Measurements from ENCODE around the gene PVR.
"Not testable (repeated sequence)": the region's sequence is repeated elsewhere in the genome, so short reads cannot be mapped to it uniquely, and the experiment has no call there.

Gene PVR

DNA sequence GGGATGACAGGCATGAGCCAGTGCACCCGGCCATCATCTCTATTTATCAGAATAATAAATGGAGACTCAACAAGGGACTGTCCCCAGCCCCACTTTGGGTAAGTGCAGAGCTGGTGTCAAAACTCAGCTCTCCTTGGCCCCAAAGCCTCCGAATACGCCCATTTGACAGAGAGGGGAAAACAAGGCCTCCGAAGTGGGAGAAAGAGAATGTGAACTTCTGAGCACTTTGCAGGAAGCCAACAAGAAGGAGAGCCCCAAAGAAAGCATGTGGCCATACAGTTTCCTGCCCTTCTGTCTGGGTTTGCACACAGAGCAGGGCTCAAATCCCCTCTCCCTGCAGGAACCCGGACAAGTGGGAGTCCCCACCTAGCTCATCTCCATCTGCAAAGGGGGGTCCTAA, 56.8 kb downstream of the PVR start:
- DNase-seq (ENCODE audit: low read depth), result no peak

DNA sequence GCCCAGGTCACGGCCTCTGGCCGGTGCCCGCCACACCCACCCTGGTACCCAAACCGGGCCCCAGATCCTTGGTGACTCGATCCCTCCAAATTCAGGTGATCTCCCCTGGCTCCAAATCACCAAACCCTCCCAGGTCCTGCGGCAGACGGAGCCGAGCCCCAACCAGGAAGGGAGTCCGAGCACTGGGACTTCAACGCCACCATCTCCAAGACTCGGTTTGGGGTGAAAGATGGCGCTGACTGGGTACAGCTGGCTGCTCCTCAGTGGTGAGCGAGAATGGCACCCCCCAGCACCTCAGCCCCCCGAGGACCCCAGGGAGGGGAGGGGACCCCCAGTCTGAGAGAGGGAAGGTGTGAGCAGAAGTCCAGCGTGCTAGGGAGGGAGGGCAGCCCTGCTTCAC, 57.5 kb downstream of the PVR start:
- DNase-seq (ENCODE audit: low read depth), result no peak

DNA sequence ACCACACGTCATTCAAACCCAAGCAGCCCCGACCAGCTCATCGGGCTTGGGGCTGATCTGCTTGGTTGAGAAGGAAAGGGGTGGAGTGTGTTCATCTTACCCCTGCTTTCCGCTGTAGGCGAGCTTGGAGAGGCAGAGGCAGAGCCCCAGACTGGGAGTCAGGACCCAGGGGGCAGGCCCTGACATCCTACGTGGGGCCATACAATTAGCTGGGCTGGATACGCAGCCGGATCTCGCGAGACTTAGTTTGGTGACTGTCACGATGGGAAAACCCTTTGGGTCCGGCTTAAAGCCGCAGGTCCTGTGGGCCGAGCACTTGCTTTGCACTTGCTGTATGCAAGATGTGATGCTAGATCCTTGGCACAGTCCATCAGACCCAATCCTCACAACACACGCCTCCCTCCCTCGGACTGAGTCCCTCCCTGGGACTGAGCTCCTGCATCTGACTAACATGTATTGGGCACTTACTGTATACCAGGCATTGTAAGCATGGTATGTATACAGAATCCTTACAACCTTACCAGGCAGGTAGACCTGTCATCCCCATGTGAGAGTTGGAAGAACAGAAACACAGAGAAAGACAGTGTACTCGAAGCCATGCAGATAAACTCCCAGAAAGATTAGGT, 59.0 kb downstream of the PVR start:
- DNase-seq (ENCODE audit: low read depth), result no peak

DNA sequence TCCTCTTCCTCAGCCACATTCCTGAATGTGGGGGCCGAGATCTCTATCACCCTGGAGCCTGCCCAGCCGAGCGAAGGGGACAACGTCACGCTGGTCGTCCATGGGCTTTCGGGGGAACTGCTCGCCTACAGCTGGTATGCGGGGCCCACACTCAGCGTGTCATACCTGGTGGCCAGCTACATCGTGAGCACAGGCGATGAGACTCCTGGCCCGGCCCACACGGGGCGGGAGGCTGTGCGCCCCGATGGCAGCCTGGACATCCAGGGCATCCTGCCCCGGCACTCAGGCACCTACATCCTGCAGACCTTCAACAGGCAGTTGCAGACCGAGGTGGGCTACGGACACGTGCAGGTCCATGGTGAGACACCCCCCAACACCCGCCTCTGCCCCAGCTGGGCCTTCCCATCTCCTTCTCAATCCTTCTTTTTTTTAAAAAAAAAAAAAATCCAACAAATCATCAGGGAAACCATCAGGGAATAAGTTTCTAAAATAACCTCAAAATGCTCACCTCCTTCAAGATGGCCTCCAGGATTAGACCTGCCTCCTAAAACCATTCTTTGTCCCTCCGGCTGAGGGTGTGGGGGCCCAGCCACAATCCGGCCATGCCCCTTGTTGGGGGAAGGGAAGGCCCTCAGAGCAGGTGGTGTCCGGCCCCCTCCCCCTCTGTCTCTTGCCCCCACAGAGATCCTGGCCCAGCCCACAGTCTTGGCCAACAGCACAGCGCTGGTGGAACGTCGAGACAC, 59.8 kb downstream of the PVR start:
- DNase-seq (ENCODE audit: low read depth), result no peak

DNA sequence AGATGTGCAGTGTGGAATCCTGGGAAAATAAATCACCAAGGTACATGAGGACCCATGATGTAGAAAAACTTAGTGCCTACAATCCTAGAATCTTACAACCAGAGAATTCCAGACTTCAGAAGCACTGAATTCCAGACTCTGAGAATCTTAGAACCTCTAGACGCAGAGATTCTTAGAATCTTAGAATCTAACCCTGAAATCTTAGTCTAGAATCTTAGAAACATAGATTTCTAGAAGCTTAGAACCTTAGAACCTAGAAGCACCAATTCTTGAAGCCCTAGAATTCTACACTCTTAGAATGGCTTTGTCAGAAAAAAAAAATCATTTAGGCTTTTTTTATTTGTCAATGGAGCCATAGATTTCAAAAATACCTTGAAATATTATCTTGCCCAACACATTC, 61.3 kb downstream of the PVR start:
- no peak for DNase-seq (ENCODE audit: low read depth)

DNA sequence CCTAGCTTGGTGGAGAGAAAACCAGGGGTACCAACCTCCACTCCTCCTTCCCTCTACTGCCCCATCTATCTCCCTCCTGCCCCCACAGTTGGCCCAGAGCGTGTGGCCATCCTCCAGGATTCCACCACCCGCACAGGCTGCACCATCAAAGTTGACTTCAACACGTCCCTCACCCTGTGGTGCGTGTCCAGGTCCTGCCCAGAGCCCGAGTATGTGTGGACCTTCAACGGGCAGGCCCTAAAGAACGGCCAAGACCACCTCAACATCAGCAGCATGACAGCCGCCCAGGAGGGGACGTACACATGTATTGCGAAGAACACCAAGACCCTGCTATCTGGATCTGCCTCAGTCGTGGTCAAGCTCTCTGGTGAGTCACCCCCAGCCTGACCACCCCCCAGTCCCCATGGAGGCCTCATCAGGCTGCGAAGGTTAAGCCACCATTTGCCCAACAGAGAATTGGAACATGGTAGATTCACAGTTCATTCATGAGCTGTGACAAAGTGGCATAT, 61.8 kb downstream of the PVR start:
- DNase-seq (ENCODE audit: low read depth), result no peak

DNA sequence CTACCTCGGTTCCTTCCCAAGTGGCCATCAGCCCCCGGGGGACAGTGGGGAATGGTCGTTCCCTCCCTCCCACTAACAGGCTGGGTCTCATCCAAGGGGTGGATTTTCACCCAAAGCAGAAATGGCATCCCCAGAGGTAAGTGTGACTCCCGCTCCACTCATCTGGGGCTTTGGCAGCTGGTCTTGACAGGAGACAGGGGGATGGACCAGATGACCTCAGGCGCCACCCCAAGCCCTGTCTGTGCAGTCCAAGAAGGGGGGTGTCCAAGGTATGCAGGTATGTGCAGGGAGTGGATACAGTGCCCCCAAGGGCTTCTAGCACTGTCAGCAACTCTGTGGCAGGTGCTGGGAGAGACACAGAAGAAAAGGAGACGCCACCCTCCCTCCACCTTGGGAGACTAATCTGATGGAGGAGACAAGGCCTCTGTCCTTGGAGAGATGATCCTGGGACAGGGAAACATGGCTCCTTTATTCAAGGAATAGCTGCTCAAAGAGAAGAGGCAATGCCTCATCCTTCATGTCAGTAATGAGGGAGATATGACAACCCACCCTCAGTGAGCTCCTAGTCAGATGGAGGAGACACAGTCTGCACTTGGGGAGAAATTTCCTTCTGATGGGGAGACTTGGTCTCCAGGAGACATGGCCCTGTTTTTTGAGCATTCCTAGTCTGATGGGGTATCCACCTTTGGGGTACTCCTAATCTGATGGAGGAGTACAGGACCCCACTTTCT, 63.0 kb downstream of the PVR start:
- DNase-seq (ENCODE audit: low read depth), result no peak

DNA sequence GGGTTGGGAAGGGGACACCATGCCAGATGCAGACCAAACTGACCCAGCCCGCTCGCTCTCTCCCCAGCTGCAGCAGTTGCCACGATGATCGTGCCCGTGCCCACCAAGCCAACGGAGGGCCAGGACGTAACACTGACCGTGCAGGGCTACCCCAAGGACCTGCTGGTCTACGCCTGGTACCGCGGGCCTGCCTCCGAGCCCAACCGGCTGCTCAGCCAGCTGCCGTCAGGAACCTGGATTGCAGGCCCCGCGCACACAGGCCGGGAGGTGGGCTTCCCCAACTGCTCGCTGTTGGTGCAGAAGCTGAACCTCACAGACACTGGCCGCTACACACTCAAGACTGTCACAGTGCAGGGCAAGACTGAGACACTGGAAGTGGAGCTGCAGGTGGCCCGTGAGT, 64.1 kb downstream of the PVR start:
- no peak for DNase-seq (ENCODE audit: low read depth)

DNA sequence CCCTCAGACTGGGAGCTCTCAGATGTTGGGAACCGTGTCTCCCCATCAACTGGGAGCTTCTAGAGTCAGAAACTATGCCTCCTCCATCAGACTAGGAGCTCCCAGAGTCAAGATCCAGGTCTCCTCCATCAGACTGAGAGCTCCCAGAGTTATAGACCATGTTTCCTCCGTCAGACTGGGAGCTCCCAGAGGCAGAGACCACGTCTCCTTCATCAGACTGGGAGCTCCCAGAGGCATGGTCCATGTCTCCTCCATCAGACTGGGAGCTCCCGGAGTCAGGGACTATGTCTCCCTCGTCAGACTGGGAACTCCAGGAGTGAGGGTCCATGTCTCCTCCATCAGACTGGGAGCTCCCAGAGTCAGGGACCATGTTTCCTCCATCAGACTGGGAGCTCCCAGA, 65.2 kb downstream of the PVR start:
- DNase-seq (ENCODE audit: low read depth), result no peak

DNA sequence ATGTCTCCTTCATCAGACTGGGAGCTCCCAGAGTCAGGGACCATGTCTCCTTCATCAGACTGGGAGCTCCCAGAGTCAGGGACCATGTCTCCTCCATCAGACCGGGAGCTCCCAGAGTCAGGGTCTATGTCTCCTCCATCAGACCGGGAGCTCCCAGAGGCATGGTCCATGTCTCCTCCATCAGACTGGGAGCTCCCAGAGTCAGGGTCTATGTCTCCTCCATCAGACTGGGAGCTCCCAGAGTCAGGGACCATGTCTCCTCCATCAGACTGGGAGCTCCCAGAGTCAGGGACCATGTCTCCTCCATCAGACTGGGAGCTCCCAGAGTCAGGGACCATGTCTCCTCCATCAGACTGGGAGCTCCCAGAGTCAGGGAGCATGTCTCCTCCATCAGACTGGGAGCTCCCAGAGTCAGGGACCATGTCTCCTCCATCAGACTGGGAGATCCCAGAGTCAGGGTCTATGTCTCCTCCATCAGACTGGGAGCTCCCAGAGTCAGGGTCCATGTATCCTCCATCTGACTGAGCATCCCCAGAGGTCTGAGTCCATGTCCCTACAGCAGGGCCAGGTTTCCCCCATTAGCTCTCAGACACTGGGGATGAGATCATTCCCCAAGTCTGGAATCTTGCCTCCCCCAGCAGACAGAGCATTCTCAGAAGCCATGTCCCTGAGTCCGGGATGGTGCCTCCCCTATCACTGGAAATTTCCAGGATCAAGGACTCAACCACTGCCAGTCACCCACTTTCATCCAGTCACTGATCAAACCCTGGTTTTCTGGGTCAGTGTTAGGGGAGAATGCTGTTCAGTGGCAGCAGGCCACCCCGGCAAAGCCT, 65.9 kb downstream of the PVR start:
- DNase-seq (ENCODE audit: low read depth), result not testable (repeated sequence)

DNA sequence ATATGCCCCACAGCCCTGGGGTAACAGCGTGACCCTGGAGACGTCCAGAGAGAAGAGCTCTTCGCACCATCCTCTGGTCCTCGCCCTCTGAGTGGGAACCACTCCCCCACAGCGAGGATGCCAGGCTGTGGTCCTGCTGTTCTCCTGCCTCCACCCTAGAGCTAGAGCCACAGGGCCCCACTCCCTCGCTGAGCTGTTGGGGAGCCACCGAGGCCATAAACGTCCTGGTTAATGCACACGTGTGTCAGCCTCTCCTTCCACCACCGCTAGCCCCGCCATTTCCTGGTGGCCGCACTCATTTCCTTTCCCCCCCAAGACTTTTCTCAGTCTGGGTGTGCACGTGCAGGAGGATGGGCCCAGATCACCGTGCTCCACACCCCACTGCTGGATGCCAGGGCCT, 66.8 kb downstream of the PVR start:
- DNase-seq (ENCODE audit: low read depth), result no peak

DNA sequence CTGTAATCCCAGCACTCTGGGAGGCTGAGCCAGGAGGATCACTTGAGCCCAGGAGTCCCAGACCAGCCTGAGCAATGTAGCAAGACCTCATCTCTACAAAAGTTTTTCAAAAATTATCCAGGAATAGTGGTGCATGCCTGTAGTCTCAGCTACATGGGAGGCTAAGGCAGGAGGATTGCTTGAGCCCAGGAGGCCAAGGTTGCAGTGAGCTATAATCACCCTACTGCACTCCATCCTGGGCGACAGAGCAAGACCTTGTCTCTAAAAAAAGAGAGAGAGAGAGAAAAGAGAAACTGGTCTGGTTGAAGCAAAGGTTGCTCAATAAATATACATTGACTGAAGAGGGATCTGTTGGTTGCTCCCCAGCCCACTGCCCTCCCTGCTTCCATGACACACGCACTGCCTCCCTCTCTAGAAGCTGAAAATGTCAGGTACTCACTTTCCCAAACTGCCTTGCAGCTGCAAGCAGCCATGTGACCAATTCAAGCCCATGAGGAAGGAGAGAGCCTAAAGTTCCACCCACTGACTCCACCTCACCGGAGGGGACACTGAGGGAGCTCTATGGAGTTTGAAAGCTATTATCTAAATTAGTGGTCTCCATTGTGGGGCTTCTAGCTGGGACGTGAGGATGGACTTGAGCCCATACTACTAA, 69.3 kb downstream of the PVR start:
- DNase-seq (ENCODE audit: low read depth), result no peak
